Transverse colon (tissue), 4 donors: Measurements from ENCODE around the gene RTRAF.

ENCODE experiments used
- EP300 ChIP-seq: sonication (generic); formaldehyde crosslinking; IDR thresholded peaks from one replicate; pipeline ENCODE4 v1.6.1; 2017; ENCODE audit warnings: antibody characterized with exemption, low read depth
- POLR2A ChIP-seq: fragments of 450-650 bp; IDR thresholded peaks from one replicate; pipeline ENCODE4 v1.6.1; 2016; ENCODE audit warnings: antibody characterized with exemption, mild to moderate bottlenecking, moderate library complexity
- POLR2AphosphoS5 ChIP-seq, 3 donors: sonication (generic); formaldehyde crosslinking; IDR thresholded peaks; one replicate each; pipeline ENCODE4 v1.6.1; 2016; ENCODE audit warnings: antibody characterized with exemption in 3 of 3
- TF ChIP-seq, protein P1 (sequence below), 5 experiments: fragments of 200-600 bp in 3 of 5; fragments of 450-650 bp in 2 of 5; sonication (generic) in 3 of 5; IDR thresholded peaks; 1 replicate in 2 of 5; 2 replicates in 3 of 5; pipeline ENCODE4 v1.5.1; 2016 to 2017; ENCODE audit warnings: antibody characterized with exemption in 5 of 5, inconsistent platforms in 3 of 5, mild to moderate bottlenecking in 2 of 5, moderate library complexity in 1 of 5

DNA sequence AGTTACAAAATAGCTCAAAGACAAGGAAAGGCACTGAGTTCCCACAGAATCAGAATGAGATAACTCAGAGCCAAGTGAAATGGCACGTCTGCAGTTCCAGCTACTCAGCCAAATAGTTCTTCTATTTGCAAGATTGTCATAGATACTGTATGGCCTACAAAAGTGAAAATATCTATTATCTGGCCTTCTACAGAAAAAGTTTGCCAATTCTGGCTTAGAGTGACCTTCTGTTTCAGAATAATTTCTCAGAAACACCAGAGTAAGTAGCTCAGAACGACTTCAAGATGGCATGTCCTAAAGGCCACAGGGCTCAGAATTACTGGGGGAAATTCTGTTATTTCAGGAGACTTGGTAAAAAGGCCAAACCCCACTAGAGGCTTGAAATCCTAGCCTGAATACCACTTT lies 10.7 kb upstream of the RTRAF start:
- TF ChIP-seq, protein P1, sequence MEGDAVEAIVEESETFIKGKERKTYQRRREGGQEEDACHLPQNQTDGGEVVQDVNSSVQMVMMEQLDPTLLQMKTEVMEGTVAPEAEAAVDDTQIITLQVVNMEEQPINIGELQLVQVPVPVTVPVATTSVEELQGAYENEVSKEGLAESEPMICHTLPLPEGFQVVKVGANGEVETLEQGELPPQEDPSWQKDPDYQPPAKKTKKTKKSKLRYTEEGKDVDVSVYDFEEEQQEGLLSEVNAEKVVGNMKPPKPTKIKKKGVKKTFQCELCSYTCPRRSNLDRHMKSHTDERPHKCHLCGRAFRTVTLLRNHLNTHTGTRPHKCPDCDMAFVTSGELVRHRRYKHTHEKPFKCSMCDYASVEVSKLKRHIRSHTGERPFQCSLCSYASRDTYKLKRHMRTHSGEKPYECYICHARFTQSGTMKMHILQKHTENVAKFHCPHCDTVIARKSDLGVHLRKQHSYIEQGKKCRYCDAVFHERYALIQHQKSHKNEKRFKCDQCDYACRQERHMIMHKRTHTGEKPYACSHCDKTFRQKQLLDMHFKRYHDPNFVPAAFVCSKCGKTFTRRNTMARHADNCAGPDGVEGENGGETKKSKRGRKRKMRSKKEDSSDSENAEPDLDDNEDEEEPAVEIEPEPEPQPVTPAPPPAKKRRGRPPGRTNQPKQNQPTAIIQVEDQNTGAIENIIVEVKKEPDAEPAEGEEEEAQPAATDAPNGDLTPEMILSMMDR (IDR thresholded peaks at IDR 0.05): no peak
- no peak for TF ChIP-seq POLR2A
- no peak for TF ChIP-seq POLR2AphosphoS5 (IDR thresholded peaks at IDR 0.05)
- no peak for TF ChIP-seq EP300
